Effector memory CD4-positive, alpha-beta T cell (primary cell): ENCODE data around the gene MAEA.

ENCODE experiments used
- DNase-seq, 3 donors: peaks; one replicate each; pipeline ENCODE4 v3.0.0-alpha.2; 2020
- H3K27ac ChIP-seq: 2 replicates; pipeline ENCODE4 v1.7.0; 2013; ENCODE audit warnings: mild to moderate bottlenecking, low read length, moderate library complexity; ENCODE audit not compliant: insufficient read depth, poor library complexity, severe bottlenecking
- H3K27me3 ChIP-seq: replicated peaks from 2 replicates; pipeline ENCODE4 v1.7.0; 2013; ENCODE audit warnings: mild to moderate bottlenecking, low read length; ENCODE audit not compliant: insufficient read depth, control insufficient read depth, poor library complexity, severe bottlenecking
- H3K36me3 ChIP-seq: 2 replicates; pipeline ENCODE4 v1.7.0; 2013; ENCODE audit warnings: mild to moderate bottlenecking, low read length, moderate library complexity; ENCODE audit not compliant: control insufficient read depth, insufficient read depth
- H3K4me1 ChIP-seq: 2 replicates; pipeline ENCODE4 v1.7.0; 2013; ENCODE audit warnings: low read length, mild to moderate bottlenecking; ENCODE audit not compliant: control insufficient read depth, insufficient read depth, poor library complexity, severe bottlenecking
- H3K4me3 ChIP-seq: 2 replicates; pipeline ENCODE4 v1.7.0; 2013; ENCODE audit warnings: low read length, low read depth, mild to moderate bottlenecking; ENCODE audit not compliant: insufficient read depth, poor library complexity, severe bottlenecking
- H3K9me3 ChIP-seq: 2 replicates; pipeline ENCODE4 v1.7.0; 2013; ENCODE audit warnings: mild to moderate bottlenecking, low read length, moderate library complexity; ENCODE audit not compliant: control insufficient read depth

The MAEA gene

DNA sequence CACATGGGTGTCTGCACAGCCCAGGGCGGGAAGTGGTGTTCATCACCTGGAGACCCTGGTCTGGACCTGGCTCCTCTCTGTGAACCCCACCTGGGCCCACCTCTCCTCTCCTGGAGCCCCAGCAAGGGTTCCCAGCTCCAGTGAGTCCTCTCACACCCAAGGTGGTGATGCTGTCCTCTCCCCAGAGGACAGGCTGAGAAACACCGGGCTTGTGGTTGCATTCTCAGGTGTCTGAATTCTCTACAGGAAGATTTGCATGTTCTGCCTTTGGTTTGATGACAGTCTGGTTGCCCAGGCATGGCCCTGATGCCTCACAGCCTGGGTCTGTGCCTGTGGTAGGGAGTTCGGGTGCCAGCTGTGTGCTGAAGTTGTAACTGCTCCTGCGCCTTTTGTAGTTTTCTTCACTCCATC, 3.8 kb downstream of the MAEA start:
- DNase-seq = no peak
- Histone ChIP-seq H3K4me3 (no peak overlapping the region), H3K9me3 (no peaks in the 10 kb centered on the region), H3K4me1 (peaks cover 42% of the 10 kb centered on the region), H3K27ac (no peak overlapping the region), H3K27me3 (no peaks in the 10 kb centered on the region), H3K36me3 (peaks cover 18% of the 10 kb centered on the region)

- no peak overlapping the region for H3K27ac ChIP-seq
- H3K9me3 ChIP-seq = no peaks in the 10 kb centered on the region
- H3K4me1 ChIP-seq = peaks cover 42% of the 10 kb centered on the region
- H3K36me3 ChIP-seq = peaks cover 19% of the 10 kb centered on the region
- no peak overlapping the region for H3K4me3 ChIP-seq
- no peaks in the 10 kb centered on the region for H3K27me3 ChIP-seq
- no peak for DNase-seq
These were observed 4.3 kb downstream of the MAEA start for GRCh38 chr4:1293991-1294390.

DNA sequence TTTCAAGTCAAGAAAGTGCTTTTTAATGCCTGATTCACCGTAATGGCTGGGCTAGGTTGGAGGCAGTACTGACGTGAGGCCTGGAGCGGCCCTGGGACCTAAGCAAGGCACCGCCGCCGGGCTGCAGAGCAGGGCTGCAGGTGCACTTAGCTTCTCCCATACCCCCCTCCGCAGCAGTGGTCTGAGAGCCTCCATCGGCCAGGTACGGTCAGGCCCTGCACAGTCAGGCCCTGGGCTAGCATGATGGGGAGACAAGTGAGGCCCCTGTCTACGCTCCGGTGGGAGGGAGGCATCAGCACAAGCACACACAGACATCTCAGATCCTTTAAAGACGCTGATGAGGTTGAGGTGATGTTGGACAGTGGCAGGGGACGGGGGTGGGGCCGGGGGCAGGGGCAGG, 4.7 kb downstream of the MAEA start:
- H3K27ac ChIP-seq = no peak overlapping the region
- H3K4me3 ChIP-seq = no peak overlapping the region
- H3K4me1 ChIP-seq = peaks cover 42% of the 10 kb centered on the region
- no peak for DNase-seq
- no peaks in the 10 kb centered on the region for H3K9me3 ChIP-seq
- peaks cover 24% of the 10 kb centered on the region for H3K36me3 ChIP-seq
- no peaks in the 10 kb centered on the region for H3K27me3 ChIP-seq

DNA sequence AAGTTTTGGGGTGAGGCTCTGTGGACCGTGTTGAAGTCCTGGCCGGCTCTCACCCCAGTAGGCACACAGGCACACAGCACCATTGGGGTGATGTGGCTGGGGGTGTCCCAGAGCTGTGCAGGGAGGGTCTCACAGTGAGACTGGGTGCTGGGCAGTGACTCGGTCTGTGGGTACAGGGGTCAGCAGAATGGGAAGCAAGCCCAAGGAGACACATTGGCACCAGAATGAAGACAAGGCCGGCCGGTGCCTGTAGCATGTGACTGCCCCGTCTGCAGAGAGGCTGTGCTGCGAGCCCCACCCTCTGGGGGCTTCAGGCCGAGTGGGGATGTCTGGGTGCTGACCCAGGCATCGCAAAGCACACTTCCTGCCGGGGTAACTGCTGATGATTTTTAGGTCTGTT, 5.2 kb downstream of the MAEA start:
- peaks cover 26% of the 10 kb centered on the region for H3K36me3 ChIP-seq
- H3K9me3 ChIP-seq = no peaks in the 10 kb centered on the region
- no peak for DNase-seq
- no peaks in the 10 kb centered on the region for H3K27me3 ChIP-seq
- no peak overlapping the region for H3K4me3 ChIP-seq
- H3K27ac ChIP-seq = no peak overlapping the region
- peaks cover 42% of the 10 kb centered on the region for H3K4me1 ChIP-seq

DNA sequence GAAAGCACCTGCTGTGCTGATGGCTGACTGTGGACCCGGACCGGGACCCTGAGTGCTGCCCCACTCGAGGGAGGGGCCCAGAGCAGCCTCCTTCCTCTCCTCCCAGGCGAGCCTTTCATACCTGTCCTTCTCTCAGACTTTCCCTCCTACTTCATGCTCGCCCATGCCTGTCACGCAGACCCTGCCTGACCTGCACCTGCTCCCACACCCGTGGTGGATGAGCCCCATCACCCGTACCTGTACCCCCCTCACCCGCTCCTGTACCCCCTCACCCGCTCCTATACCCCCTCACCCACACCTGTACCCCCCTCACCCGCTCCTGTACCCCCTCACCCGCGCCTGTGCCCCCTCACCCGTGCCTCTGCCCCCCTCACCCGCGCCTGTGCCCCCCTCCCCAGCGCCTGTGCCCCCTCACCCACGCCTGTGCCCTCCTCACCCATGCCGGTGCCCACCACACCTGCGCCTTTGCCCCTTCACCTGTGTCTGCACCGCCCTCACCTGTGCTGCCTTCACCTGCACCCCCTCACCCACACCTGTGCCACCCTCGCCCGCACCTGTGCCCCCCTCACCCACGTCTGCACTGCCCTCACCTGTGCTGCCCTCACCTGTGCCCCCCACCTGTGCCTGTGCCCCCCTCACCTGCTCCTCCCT, 5.8 kb downstream of the MAEA start:
- Histone ChIP-seq H3K9me3 (no peaks in the 10 kb centered on the region), H3K4me3 (no peak overlapping the region), H3K27me3 (no peaks in the 10 kb centered on the region), H3K4me1 (peaks cover 41% of the 10 kb centered on the region), H3K27ac (no peak overlapping the region), H3K36me3 (peaks cover 29% of the 10 kb centered on the region)
- DNase-seq = no peak

- H3K27me3 ChIP-seq = no peaks in the 10 kb centered on the region
- H3K4me3 ChIP-seq = no peak overlapping the region
- no peak for DNase-seq
- peaks cover 35% of the 10 kb centered on the region for H3K4me1 ChIP-seq
- H3K9me3 ChIP-seq = no peaks in the 10 kb centered on the region
- H3K27ac ChIP-seq = no peak overlapping the region
- peaks cover 37% of the 10 kb centered on the region for H3K36me3 ChIP-seq
These were observed 6.8 kb downstream of the MAEA start for GRCh38 chr4:1296324-1297022.

GRCh38 chr4:1297023-1297395, 7.3 kb downstream of the MAEA start:
- Histone ChIP-seq H3K36me3 (peaks cover 37% of the 10 kb centered on the region), H3K27me3 (no peaks in the 10 kb centered on the region), H3K4me3 (no peak overlapping the region), H3K4me1 (peaks cover 29% of the 10 kb centered on the region), H3K27ac (no peak overlapping the region), H3K9me3 (no peaks in the 10 kb centered on the region)
- no peak for DNase-seq

GRCh38 chr4:1297456-1298325, 8.0 kb downstream of the MAEA start:
- Histone ChIP-seq H3K27ac (peak overlapping the region; percentile 4), H3K9me3 (no peaks in the 10 kb centered on the region), H3K27me3 (no peaks in the 10 kb centered on the region), H3K36me3 (peaks cover 37% of the 10 kb centered on the region), H3K4me3 (no peak overlapping the region), H3K4me1 (peaks cover 25% of the 10 kb centered on the region)
- peak in 2 of 3 donors; percentile 36 to 69 for DNase-seq

- H3K4me1 ChIP-seq = peaks cover 23% of the 10 kb centered on the region
- H3K36me3 ChIP-seq = peaks cover 37% of the 10 kb centered on the region
- no peaks in the 10 kb centered on the region for H3K9me3 ChIP-seq
- no peak overlapping the region for H3K27ac ChIP-seq
- H3K4me3 ChIP-seq = no peak overlapping the region
- no peak for DNase-seq
- no peaks in the 10 kb centered on the region for H3K27me3 ChIP-seq
These were observed 8.8 kb downstream of the MAEA start for GRCh38 chr4:1298461-1298860.
